ENCODE data around the gene MTURN. TPM values are rescaled to one million over a fixed set of nuclear protein-coding genes. Genes with fewer than 3 reads are reported as not detected.

Gene MTURN
- total RNA-seq, 1 experiment from 2014 or later: 2.2 TPM

DNA sequence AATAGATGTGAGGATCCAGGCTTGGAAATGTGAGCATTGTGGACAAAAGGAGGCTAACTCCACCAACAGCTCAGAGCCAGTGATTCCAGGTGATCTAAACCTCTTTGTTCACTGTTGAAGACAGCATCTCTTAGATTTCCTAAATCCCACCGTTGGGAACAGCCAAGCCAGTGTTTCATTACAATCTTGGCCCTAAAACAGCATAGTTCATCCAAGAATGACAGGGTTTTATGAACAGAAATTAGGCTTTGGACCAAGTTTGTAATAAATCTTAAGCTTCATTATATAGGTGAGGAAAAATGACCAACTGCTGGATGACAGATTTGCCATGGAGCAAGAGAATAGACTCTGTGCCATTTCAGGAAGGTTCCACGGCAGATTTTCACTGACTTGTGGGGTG, 65.8 kb downstream of the MTURN start:
- Histone ChIP-seq H3K4me3 (ENCODE audit: low read depth, low read length) (no peak overlapping the region), H3K36me3 (ENCODE audit: control insufficient read depth, insufficient read depth, low read length) (no peaks in the 10 kb centered on the region), H3K27me3 (replicated peaks; ENCODE audit: control insufficient read depth, insufficient read depth, low read length) (no peaks in the 10 kb centered on the region), H3K4me1 (no peaks in the 10 kb centered on the region), H3K9me3 (peaks cover 25% of the 10 kb centered on the region)
- CTCF ChIA-PET: no interaction called here
- no peak for DNase-seq
- H3K4me1 Mint-ChIP-seq (ENCODE audit: low read depth, unreplicated experiment): no peaks in the 10 kb centered on the region
- H3K27me3 Mint-ChIP-seq (ENCODE audit: insufficient read depth, unreplicated experiment): peaks cover 6% of the 10 kb centered on the region
- TF ChIP-seq, protein P1, sequence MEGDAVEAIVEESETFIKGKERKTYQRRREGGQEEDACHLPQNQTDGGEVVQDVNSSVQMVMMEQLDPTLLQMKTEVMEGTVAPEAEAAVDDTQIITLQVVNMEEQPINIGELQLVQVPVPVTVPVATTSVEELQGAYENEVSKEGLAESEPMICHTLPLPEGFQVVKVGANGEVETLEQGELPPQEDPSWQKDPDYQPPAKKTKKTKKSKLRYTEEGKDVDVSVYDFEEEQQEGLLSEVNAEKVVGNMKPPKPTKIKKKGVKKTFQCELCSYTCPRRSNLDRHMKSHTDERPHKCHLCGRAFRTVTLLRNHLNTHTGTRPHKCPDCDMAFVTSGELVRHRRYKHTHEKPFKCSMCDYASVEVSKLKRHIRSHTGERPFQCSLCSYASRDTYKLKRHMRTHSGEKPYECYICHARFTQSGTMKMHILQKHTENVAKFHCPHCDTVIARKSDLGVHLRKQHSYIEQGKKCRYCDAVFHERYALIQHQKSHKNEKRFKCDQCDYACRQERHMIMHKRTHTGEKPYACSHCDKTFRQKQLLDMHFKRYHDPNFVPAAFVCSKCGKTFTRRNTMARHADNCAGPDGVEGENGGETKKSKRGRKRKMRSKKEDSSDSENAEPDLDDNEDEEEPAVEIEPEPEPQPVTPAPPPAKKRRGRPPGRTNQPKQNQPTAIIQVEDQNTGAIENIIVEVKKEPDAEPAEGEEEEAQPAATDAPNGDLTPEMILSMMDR (IDR thresholded peaks at IDR 0.05; ENCODE audit: insufficient read depth in 1 of 2, low read depth in 1 of 2, low read length in 1 of 2, severe bottlenecking in 1 of 2, unreplicated experiment in 1 of 2): no peak
- POLR2A ChIA-PET: no interaction called here
- intact Hi-C loops (cut with micrococcal nuclease; ENCODE audit: unreplicated experiment): no loop called here
- no peak overlapping the region for H3K4me3 Mint-ChIP-seq (ENCODE audit: unreplicated experiment)
- BruUV-seq (replicated peaks): no TSS peak
- H3K27ac Mint-ChIP-seq (ENCODE audit: unreplicated experiment): no peak overlapping the region
- H3K36me3 Mint-ChIP-seq (ENCODE audit: insufficient read depth, unreplicated experiment): no peaks in the 10 kb centered on the region
- H3K9me3 Mint-ChIP-seq (ENCODE audit: unreplicated experiment): peaks cover 33% of the 10 kb centered on the region

DNA sequence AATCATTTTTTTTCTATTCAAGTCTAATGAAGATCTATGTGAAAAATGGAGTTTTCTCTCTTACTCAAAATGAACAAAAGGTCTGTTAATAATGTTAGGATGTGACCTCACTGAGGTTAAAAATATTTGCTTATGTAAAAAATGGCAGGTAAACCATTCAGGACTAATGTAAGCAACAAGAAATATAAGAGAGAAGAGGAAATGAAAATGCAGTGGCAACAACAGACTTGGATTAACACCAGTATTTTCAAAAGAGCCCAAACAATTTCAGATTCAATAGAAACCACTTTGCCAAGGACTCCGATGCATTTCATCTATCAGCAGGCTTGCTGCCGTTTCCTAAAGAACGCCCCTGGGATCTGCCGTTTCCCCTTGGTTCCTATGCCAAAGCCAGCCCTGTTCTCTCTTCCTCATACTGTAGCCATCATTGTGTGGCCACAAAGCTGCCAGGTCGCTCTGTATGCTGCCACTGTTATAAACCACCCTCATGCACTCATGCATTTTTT, 66.4 kb downstream of the MTURN start:
- Histone ChIP-seq H3K27me3 (replicated peaks; ENCODE audit: control insufficient read depth, insufficient read depth, low read length) (no peaks in the 10 kb centered on the region), H3K4me1 (no peaks in the 10 kb centered on the region), H3K9me3 (peaks cover 19% of the 10 kb centered on the region), H3K36me3 (ENCODE audit: control insufficient read depth, insufficient read depth, low read length) (no peaks in the 10 kb centered on the region), H3K4me3 (ENCODE audit: low read depth, low read length) (no peak overlapping the region)
- no peak overlapping the region for H3K4me3 Mint-ChIP-seq (ENCODE audit: unreplicated experiment)
- TF ChIP-seq, protein P1 (IDR thresholded peaks at IDR 0.05; ENCODE audit: insufficient read depth in 1 of 2, low read depth in 1 of 2, low read length in 1 of 2, severe bottlenecking in 1 of 2, unreplicated experiment in 1 of 2): no peak
- ChIA-PET CTCF (no interaction called here), POLR2A (no interaction called here)
- DNase-seq: no peak
- BruUV-seq (replicated peaks): no TSS peak
- peaks cover 10% of the 10 kb centered on the region for H3K27me3 Mint-ChIP-seq (ENCODE audit: insufficient read depth, unreplicated experiment)
- no peaks in the 10 kb centered on the region for H3K36me3 Mint-ChIP-seq (ENCODE audit: insufficient read depth, unreplicated experiment)
- peaks cover 27% of the 10 kb centered on the region for H3K9me3 Mint-ChIP-seq (ENCODE audit: unreplicated experiment)
- intact Hi-C loops (cut with micrococcal nuclease; ENCODE audit: unreplicated experiment): no loop called here
- no peak overlapping the region for H3K27ac Mint-ChIP-seq (ENCODE audit: unreplicated experiment)
- H3K4me1 Mint-ChIP-seq (ENCODE audit: low read depth, unreplicated experiment): no peaks in the 10 kb centered on the region

DNA sequence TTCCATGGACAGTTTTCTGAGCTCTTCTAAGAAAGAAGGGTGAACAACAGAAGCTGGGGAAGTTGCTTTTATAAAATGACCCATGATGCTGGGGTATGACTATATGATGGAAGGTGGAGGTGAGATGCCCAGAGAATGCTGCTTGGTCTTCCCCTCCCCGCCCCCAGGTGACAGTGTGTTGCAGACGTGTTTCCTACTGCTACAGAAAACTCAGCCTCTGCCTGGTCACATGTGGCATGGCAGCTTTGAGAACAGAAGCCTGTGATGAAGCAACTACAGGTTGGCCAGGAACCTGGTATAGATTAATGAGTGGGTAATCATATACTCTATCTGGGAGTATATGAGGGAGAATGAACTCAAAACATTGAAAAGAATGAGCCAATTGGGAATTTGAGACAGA, 67.1 kb downstream of the MTURN start:
- Mint-ChIP-seq H3K27me3 (ENCODE audit: insufficient read depth, unreplicated experiment) (peaks cover 10% of the 10 kb centered on the region), H3K27ac (ENCODE audit: unreplicated experiment) (no peak overlapping the region), H3K4me1 (ENCODE audit: low read depth, unreplicated experiment) (no peaks in the 10 kb centered on the region), H3K9me3 (ENCODE audit: unreplicated experiment) (peaks cover 20% of the 10 kb centered on the region), H3K36me3 (ENCODE audit: insufficient read depth, unreplicated experiment) (no peaks in the 10 kb centered on the region), H3K4me3 (ENCODE audit: unreplicated experiment) (no peak overlapping the region)
- no peak overlapping the region for H3K4me3 ChIP-seq (ENCODE audit: low read depth, low read length)
- no peak for DNase-seq
- POLR2A ChIA-PET: no interaction called here
- H3K4me1 ChIP-seq: no peaks in the 10 kb centered on the region
- TF ChIP-seq, protein P1 (IDR thresholded peaks at IDR 0.05; ENCODE audit: insufficient read depth in 1 of 2, low read depth in 1 of 2, low read length in 1 of 2, severe bottlenecking in 1 of 2, unreplicated experiment in 1 of 2): no peak
- no peaks in the 10 kb centered on the region for H3K36me3 ChIP-seq (ENCODE audit: control insufficient read depth, insufficient read depth, low read length)
- CTCF ChIA-PET: no interaction called here
- no peaks in the 10 kb centered on the region for H3K27me3 ChIP-seq (replicated peaks; ENCODE audit: control insufficient read depth, insufficient read depth, low read length)
- intact Hi-C loops (cut with micrococcal nuclease; ENCODE audit: unreplicated experiment): no loop called here
- peaks cover 12% of the 10 kb centered on the region for H3K9me3 ChIP-seq
- BruUV-seq (replicated peaks): no TSS peak

All from Caco-2 (cell line).